Measurements from ENCODE around the gene INSYN2B.

DNA sequence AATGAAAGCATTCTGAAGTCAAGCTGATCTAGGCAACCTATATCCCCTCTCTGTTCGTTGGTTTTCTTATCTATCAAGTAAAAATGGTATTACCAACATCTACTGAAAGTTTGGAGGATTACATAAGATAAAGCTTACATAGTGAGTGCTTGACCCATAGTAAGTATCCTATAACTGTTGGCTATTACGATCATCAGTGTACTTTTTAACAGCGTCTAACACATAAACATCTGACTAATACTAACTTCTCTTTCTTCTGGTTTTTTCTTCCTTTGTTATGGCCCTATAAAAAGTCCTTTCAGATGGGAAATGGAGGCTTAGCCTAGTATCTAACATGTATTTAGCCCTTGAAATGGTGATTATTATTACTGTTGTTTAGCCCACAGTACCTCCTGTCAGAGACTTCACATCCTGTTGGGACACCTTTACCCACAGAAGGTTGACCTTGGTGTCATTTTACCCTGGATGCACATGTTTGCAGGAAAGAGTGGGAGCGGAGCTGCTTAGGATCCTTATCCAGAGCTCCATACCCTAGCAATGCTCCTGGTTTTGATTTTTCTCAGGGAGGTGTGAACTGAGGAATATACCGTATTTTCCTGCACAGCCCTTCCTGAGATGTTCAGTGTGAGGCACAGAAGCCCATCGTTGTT is 6.0 kb downstream of the INSYN2B start:
- TF ChIP-seq POLR2AphosphoS5 (IDR thresholded peaks at IDR 0.05), result no peak
- TF ChIP-seq, protein P1, sequence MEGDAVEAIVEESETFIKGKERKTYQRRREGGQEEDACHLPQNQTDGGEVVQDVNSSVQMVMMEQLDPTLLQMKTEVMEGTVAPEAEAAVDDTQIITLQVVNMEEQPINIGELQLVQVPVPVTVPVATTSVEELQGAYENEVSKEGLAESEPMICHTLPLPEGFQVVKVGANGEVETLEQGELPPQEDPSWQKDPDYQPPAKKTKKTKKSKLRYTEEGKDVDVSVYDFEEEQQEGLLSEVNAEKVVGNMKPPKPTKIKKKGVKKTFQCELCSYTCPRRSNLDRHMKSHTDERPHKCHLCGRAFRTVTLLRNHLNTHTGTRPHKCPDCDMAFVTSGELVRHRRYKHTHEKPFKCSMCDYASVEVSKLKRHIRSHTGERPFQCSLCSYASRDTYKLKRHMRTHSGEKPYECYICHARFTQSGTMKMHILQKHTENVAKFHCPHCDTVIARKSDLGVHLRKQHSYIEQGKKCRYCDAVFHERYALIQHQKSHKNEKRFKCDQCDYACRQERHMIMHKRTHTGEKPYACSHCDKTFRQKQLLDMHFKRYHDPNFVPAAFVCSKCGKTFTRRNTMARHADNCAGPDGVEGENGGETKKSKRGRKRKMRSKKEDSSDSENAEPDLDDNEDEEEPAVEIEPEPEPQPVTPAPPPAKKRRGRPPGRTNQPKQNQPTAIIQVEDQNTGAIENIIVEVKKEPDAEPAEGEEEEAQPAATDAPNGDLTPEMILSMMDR (IDR thresholded peaks at IDR 0.05), result no peak
